Vagina (tissue), 2 donors: ENCODE data around the gene LY6G5C.

Experiments used
- POLR2AphosphoS5 ChIP-seq, 2 donors: sonication (generic); formaldehyde crosslinking; IDR thresholded peaks; one replicate each; pipeline ENCODE4 v1.9.0; 2017; ENCODE audit warnings: antibody characterized with exemption in 2 of 2, mild to moderate bottlenecking in 2 of 2, low read depth in 1 of 2; ENCODE audit not compliant: insufficient read depth in 1 of 2
- TF ChIP-seq, protein P1 (sequence below), 3 experiments: fragments of 450-650 bp in 2 of 3; fragments of 200-600 bp in 1 of 3; sonication (generic) in 1 of 3; IDR thresholded peaks; one replicate each; pipeline ENCODE4 v1.5.1; 2017 to 2019; ENCODE audit warnings: antibody characterized with exemption in 3 of 3, mild to moderate bottlenecking in 2 of 3, moderate library complexity in 2 of 3

DNA sequence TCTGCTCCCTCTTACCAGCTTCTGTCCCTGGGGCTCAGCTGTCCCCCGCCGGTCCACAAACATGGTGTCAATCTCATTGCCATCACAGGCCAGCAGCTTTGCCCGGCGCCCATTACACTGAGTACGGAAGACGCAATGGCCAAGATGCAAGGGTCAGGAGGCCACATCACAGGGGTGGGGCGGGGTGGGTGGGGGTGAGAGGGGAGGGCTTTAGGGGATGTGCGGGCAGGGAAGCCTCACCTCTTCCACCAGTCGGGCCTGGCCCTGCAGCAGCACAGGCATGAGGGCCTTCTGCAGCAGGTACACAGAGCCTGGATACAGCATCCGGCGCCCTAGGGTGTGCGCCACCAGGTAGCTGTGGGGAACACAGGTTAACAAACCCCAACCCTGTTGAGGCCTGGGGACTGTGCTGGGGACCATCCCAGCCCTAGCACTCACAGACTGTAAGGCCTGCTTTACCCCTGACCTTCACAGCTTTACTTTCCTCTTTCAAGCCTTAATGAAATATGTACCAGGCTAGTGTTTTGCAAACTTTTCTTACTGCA is 10.8 kb upstream of the LY6G5C start:
- TF ChIP-seq, protein P1, sequence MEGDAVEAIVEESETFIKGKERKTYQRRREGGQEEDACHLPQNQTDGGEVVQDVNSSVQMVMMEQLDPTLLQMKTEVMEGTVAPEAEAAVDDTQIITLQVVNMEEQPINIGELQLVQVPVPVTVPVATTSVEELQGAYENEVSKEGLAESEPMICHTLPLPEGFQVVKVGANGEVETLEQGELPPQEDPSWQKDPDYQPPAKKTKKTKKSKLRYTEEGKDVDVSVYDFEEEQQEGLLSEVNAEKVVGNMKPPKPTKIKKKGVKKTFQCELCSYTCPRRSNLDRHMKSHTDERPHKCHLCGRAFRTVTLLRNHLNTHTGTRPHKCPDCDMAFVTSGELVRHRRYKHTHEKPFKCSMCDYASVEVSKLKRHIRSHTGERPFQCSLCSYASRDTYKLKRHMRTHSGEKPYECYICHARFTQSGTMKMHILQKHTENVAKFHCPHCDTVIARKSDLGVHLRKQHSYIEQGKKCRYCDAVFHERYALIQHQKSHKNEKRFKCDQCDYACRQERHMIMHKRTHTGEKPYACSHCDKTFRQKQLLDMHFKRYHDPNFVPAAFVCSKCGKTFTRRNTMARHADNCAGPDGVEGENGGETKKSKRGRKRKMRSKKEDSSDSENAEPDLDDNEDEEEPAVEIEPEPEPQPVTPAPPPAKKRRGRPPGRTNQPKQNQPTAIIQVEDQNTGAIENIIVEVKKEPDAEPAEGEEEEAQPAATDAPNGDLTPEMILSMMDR (IDR thresholded peaks at IDR 0.05): no peak
- no peak for TF ChIP-seq POLR2AphosphoS5 (IDR thresholded peaks at IDR 0.05; ENCODE audit: insufficient read depth in 1 of 2, low read depth in 1 of 2)
